ENCODE measurements around the gene GHRL. TPM values are rescaled to one million over a fixed set of nuclear protein-coding genes. Genes with fewer than 3 reads are reported as not detected.

Gene GHRL
- total RNA-seq, 4 donors from 2014 or later = 0.38 to 1.5 TPM; not detected in 2

DNA sequence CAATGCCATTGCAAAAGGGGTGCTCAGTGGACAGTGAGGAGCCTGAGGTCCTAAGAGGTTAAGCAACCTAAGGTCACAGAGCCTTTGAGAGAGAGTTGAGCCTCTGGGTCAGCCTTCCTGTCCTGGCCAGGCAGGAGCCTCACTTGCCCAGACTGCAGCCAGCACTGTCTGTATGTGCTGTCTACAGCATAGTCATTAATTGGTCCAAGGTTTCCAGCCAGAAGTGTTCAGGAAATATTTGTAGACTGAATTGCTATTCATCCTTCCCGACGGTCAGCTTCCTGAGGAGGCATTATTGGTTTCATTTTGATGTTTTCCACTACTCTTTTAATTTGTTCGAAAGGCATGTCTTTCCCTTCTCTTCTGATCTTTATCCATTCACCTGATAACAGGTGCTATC is 20.1 kb upstream of the GHRL start:
- Histone ChIP-seq H3K27me3 (no peaks in the 10 kb centered on the region), H3K9me3 (no peaks in the 10 kb centered on the region), H3K4me1 (peaks cover 0 to 5% (median 0%) of the 10 kb centered on the region in 3 donors), H3K27ac (no peak overlapping the region), H3K36me3 (peaks cover 25 to 94% (median 64%) of the 10 kb centered on the region in 3 donors), H3K4me3 (no peak overlapping the region)
- TF ChIP-seq POLR2A (IDR thresholded peaks at IDR 0.05) = no peak
- TF ChIP-seq, protein P1, sequence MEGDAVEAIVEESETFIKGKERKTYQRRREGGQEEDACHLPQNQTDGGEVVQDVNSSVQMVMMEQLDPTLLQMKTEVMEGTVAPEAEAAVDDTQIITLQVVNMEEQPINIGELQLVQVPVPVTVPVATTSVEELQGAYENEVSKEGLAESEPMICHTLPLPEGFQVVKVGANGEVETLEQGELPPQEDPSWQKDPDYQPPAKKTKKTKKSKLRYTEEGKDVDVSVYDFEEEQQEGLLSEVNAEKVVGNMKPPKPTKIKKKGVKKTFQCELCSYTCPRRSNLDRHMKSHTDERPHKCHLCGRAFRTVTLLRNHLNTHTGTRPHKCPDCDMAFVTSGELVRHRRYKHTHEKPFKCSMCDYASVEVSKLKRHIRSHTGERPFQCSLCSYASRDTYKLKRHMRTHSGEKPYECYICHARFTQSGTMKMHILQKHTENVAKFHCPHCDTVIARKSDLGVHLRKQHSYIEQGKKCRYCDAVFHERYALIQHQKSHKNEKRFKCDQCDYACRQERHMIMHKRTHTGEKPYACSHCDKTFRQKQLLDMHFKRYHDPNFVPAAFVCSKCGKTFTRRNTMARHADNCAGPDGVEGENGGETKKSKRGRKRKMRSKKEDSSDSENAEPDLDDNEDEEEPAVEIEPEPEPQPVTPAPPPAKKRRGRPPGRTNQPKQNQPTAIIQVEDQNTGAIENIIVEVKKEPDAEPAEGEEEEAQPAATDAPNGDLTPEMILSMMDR (IDR thresholded peaks at IDR 0.05) = no peak
- intact Hi-C loops (cut with DNase I) = no loop called here
- no peak for DNase-seq
- WGBS, 2 donors = 77 to 88% methylated on average over 3 of the region's 3 CpGs

GRCh38 chr3:10312391-10312790 is 19.6 kb upstream of the GHRL start:
- intact Hi-C loops (cut with DNase I) = no loop called here

GRCh38 chr3:10311710-10312109 is 19.0 kb upstream of the GHRL start:
- H3K36me3 ChIP-seq = peaks cover 25 to 94% (median 56%) of the 10 kb centered on the region in 3 donors

More at GRCh38 chr3:10312391-10312790, 19.6 kb upstream of the GHRL start:
- no peak for DNase-seq
- 69 to 84% methylated on average over 2 to 9 of the region's 10 CpGs for WGBS, 2 donors
- H3K4me3 ChIP-seq = no peak overlapping the region
- peaks cover 0 to under 1% (median 0%) of the 10 kb centered on the region in 3 donors for H3K4me1 ChIP-seq
- no peaks in the 10 kb centered on the region for H3K27me3 ChIP-seq
- TF ChIP-seq, protein P1 (IDR thresholded peaks at IDR 0.05) = no peak
- TF ChIP-seq POLR2A (IDR thresholded peaks at IDR 0.05) = no peak
- H3K36me3 ChIP-seq = peaks cover 25 to 94% (median 59%) of the 10 kb centered on the region in 3 donors
- no peak overlapping the region for H3K27ac ChIP-seq
- H3K9me3 ChIP-seq = no peaks in the 10 kb centered on the region

DNA sequence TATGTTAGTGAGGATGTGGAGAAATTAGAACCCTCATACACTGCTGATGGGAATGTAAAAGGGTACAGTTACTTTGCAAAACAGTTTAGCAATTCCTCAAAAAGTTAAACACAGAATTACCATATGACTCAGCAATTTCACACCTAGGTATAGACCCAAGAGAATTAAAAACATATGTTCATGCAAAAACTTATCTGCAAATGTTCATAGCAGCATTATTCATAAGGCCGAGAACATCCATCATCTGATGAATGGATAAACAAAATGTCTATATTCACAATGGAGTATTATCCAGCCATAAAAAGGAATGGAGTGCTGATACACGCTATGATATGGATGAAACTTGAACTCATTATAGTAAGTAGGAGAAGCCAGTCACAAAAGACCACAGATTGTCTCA is 17.8 kb upstream of the GHRL start:
- Histone ChIP-seq H3K27me3 (no peaks in the 10 kb centered on the region), H3K36me3 (peaks cover 19 to 94% (median 49%) of the 10 kb centered on the region in 3 donors), H3K4me3 (no peak overlapping the region), H3K27ac (no peak overlapping the region), H3K4me1 (no peaks in the 10 kb centered on the region), H3K9me3 (no peaks in the 10 kb centered on the region)
- 77 to 79% methylated on average over 2 of the region's 2 CpGs for WGBS, 2 donors
- TF ChIP-seq, protein P1 (IDR thresholded peaks at IDR 0.05) = no peak
- no peak for TF ChIP-seq POLR2A (IDR thresholded peaks at IDR 0.05)
- intact Hi-C loops (cut with DNase I) = no loop called here
- no peak for DNase-seq

More at GRCh38 chr3:10311710-10312109, 19.0 kb upstream of the GHRL start:
- no peak for DNase-seq
- Histone ChIP-seq H3K9me3 (no peaks in the 10 kb centered on the region), H3K4me1 (no peaks in the 10 kb centered on the region), H3K27me3 (no peaks in the 10 kb centered on the region), H3K27ac (no peak overlapping the region), H3K4me3 (no peak overlapping the region)
- intact Hi-C loops (cut with DNase I) = no loop called here
- TF ChIP-seq POLR2A (IDR thresholded peaks at IDR 0.05) = no peak
- TF ChIP-seq, protein P1 (IDR thresholded peaks at IDR 0.05) = no peak
- 88 to 100% methylated on average over 2 to 9 of the region's 13 CpGs for WGBS, 2 donors

DNA sequence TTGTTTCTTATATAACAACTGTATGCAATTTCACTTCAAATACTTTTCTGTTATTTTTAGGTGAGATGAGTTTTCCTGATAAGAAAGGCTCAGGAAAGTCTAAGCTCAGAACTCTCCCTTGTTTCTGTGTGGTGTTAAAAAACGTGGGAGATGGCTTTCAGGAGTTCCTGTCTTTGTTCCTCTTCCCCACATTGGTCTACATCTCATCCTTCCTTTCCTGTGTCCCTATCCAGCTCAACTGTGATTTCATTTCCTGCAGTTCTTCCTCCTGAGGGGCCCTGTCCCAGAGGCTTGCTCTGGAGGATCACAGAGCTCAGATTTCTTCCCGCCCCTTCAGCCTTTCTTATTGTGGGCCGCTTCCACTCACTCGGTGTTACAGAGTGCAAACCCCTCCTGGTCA is 17.0 kb upstream of the GHRL start:
- H3K36me3 ChIP-seq = peaks cover 22 to 94% (median 49%) of the 10 kb centered on the region in 3 donors
- no peak for TF ChIP-seq POLR2A (IDR thresholded peaks at IDR 0.05)
- TF ChIP-seq, protein P1 (IDR thresholded peaks at IDR 0.05) = no peak
- H3K27me3 ChIP-seq = no peaks in the 10 kb centered on the region
- intact Hi-C loops (cut with DNase I) = no loop called here
- no peak overlapping the region for H3K27ac ChIP-seq
- 53 to 56% methylated on average over 2 to 4 of the region's 4 CpGs for WGBS, 2 donors
- H3K4me1 ChIP-seq = no peaks in the 10 kb centered on the region
- no peak overlapping the region for H3K4me3 ChIP-seq
- H3K9me3 ChIP-seq = no peaks in the 10 kb centered on the region
- no peak for DNase-seq

Data from esophagus squamous epithelium (tissue), 5 donors.